GM23248 (cell line): Measurements from ENCODE around the gene ZBTB20.

Source experiments
- EZH2 ChIP-seq: fragments of 200-600 bp; sonication (generic); IDR thresholded peaks from 2 replicates; pipeline ENCODE4 v1.6.1; 2018; ENCODE audit warnings: antibody characterized with exemption, mild to moderate bottlenecking; ENCODE audit not compliant: insufficient read depth, poor library complexity, severe bottlenecking
- EZH2phosphoT487 ChIP-seq: fragments of 200-600 bp; sonication (generic); IDR thresholded peaks from 2 replicates; pipeline ENCODE4 v1.6.1; 2018; ENCODE audit warnings: antibody characterized with exemption, moderate library complexity, mild to moderate bottlenecking, low read depth; ENCODE audit not compliant: insufficient read depth

DNA sequence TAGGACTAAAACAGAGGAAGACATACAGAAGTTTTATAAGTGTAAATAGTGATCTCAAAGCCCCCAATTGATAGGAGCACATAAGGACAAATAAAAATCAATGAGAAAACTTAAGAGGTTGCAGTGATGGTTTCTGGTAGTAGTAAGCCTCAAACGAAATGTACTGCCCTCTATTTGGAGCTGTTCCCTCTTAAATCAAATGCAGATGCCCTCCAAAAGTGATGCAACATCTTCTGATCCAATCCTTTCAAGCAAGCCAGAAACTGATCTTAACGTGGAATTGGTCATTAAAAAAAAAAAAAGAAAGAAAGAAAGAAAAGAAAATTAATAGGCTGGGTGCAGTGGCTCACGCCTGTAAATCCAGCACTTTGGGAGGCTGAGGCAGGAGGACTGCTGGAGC lies 259.3 kb downstream of the ZBTB20 start:
- no peak for TF ChIP-seq EZH2
- no peak for TF ChIP-seq EZH2phosphoT487
